Esophagus muscularis mucosa (tissue), 3 donors: Measurements from ENCODE around the gene ASB15.

Experiments
- POLR2A ChIP-seq: fragments of 450-650 bp; IDR thresholded peaks from one replicate; pipeline ENCODE4 v1.6.1; 2017; ENCODE audit warnings: antibody characterized with exemption, moderate library complexity, mild to moderate bottlenecking, low read depth
- TF ChIP-seq, protein P1 (sequence below), 3 experiments: fragments of 200-600 bp in 2 of 3; fragments of 450-650 bp in 1 of 3; sonication (generic) in 2 of 3; IDR thresholded peaks; one replicate each; pipeline ENCODE4 v1.5.1; 2017 to 2019; ENCODE audit warnings: antibody characterized with exemption in 3 of 3, mild to moderate bottlenecking in 2 of 3, moderate library complexity in 1 of 3

DNA sequence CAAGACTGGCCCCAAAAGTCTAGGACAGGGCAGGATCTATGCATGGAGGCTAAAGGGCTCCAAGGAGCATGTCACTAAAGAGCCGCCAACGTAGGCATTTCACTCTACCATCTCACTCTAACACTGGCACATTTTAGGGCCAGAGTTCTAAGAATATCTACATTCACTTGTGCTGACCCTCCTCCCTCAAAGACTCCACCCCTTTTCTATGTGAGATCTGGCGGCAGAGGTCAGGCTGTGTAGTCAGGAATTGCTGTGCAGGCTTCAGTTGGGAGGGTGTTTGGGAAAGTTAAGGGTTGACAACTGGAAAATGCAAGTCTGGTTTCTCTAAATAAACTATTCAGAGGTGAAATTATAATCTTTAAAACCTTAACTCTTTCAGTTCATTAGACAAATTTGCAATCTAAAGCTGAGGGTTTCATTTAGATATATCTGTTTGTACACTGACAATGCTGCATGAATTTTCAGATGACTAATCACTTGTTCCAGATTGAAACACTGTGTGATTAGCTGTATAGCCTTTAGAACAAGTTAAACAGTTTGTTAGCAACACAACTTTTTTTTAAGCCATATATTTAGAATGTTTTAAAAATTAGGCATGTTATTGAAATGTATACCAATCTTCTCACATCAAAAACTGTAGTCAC, 72.3 kb downstream of the ASB15 start:
- TF ChIP-seq, protein P1, sequence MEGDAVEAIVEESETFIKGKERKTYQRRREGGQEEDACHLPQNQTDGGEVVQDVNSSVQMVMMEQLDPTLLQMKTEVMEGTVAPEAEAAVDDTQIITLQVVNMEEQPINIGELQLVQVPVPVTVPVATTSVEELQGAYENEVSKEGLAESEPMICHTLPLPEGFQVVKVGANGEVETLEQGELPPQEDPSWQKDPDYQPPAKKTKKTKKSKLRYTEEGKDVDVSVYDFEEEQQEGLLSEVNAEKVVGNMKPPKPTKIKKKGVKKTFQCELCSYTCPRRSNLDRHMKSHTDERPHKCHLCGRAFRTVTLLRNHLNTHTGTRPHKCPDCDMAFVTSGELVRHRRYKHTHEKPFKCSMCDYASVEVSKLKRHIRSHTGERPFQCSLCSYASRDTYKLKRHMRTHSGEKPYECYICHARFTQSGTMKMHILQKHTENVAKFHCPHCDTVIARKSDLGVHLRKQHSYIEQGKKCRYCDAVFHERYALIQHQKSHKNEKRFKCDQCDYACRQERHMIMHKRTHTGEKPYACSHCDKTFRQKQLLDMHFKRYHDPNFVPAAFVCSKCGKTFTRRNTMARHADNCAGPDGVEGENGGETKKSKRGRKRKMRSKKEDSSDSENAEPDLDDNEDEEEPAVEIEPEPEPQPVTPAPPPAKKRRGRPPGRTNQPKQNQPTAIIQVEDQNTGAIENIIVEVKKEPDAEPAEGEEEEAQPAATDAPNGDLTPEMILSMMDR (IDR thresholded peaks at IDR 0.05): no peak
- no peak for TF ChIP-seq POLR2A
